NCI-H345 (cell line): ENCODE data around the gene EEFSEC.

Experiments used
- DNase-seq: peaks from one replicate; lab custom pipeline; 2025; lab: John Stamatoyannopoulos, UW

Gene EEFSEC

GRCh38 chr3:128425846-128426127, 272.5 kb downstream of the EEFSEC start:
- no peak for DNase-seq

GRCh38 chr3:128426128-128426921, 273.0 kb downstream of the EEFSEC start:
- peak; percentile 12 for DNase-seq

GRCh38 chr3:128427175-128427857, 274.0 kb downstream of the EEFSEC start:
- DNase-seq = no peak

GRCh38 chr3:128427872-128428822, 274.9 kb downstream of the EEFSEC start:
- no peak for DNase-seq

DNA sequence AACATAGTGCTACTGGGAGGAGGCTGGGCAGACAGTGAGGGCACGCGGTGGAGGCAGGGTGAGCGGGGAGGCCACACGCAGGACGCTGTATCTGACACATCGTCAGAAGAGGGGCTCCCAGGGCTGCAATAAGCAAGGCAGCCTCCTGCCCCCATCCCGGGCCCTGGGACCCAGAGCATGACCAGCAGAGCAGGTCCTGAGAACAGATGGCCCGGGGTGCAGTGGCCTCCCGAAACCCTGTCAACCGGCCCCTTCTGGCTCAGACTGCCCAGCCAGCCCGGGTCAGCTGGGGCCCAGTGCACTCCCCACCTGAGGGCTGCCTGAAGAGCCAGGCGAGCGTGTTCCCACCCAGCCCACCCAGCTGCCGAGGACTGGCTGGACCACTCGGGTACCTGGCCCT, 276.0 kb downstream of the EEFSEC start:
- no peak for DNase-seq

DNA sequence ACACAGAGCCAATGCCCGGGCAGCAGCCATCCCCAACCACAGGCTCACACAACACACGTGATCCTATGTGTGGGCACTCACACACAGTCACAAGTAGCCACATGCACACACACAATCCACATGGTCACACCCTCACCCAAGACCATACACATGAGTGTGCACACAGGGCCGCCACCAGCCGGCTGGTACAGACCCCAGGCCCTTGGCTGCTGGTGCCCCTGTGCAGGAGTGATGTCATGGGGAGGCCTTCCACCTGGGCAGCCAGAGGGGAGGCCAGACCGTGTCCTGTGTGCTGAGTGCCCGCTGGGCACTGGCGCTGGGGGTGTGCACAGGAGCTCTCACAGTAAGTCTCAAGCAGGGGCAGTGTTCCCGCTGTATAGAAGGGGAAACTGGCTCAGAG, 276.5 kb downstream of the EEFSEC start:
- no peak for DNase-seq

GRCh38 chr3:128430301-128430700, 277.0 kb downstream of the EEFSEC start:
- no peak for DNase-seq

DNA sequence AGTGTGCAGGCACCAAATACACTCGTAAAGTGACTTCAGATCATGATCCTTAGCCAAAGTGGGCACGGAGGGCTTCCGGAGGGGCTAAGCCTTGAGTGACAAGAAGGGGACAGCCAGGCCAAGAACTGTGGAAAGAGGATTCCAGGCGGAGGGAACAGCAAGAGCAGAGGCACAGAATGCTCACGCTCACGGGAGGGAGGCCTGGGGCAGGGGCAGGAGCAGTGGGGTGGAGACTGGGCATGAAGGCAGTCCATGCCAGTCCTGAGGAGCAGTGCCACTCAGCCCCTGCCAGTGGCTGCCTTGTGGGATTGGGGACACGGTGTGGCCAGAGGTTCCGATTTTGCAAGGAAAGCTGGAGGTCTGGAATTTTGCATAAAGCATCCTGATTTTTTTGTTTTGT, 277.4 kb downstream of the EEFSEC start:
- no peak for DNase-seq

GRCh38 chr3:128431803-128432300, 278.6 kb downstream of the EEFSEC start:
- DNase-seq = no peak

GRCh38 chr3:128432301-128432970, 279.2 kb downstream of the EEFSEC start:
- DNase-seq = no peak

- DNase-seq = no peak
Observed at GRCh38 chr3:128432971-128433836, 279.9 kb downstream of the EEFSEC start.

- DNase-seq = no peak
Observed at GRCh38 chr3:128433837-128434165, 280.5 kb downstream of the EEFSEC start.

- DNase-seq = no peak
Observed at GRCh38 chr3:128434524-128434923, 281.2 kb downstream of the EEFSEC start.

DNA sequence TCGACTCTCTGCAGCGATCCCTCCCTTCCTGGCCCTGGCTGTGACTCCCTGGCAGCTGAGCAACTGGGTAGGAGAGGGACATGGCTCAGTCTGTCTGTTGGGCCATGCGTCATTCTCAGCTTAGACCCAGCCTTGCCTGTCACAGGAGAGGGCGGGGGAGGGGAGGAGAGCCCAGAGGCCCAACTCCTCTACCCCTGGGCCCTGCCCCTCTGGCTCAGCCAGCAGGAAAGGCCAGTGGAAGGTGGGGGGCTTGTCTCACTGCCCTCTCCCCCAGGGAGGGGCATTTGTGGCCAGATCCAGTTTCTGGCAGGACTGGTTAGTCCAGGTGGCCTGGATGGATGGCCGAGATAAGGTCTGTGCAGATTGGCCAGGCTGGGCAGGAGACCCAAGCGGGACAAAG, 281.8 kb downstream of the EEFSEC start:
- no peak for DNase-seq

- no peak for DNase-seq
Observed at GRCh38 chr3:128435561-128435960, 282.3 kb downstream of the EEFSEC start.

- no peak for DNase-seq
Observed at GRCh38 chr3:128436214-128436613, 282.9 kb downstream of the EEFSEC start.

DNA sequence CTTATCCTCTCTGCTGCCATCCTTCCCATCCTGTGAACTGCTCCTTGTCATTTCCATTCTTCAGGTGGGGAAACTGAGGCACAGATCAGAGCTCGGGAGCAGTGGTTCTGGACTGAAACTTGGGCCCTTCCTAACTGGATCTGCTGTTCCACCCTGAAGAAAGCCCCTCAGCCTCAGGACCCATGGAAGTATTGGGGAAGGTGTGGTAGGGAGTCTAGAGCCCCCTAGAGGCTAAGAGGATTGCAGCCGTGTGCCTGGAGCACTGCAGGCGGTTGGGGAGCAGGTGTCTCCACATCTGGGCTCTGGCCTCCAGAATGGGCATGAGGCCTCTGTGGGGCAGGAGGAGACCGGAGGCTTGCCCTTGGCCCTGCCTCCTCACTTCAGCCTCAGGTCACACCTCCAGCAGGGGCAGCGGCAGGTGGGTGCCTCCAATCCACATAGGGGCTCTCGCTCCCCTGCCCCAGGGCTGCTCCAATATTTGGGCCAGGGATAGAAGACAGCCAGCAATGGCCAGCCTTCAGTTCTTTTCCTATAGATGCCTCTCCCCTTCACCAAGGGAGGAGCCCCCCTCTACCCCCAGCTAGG, 285.3 kb downstream of the EEFSEC start:
- DNase-seq = no peak

GRCh38 chr3:128439226-128439625, 285.9 kb downstream of the EEFSEC start:
- DNase-seq = no peak

DNA sequence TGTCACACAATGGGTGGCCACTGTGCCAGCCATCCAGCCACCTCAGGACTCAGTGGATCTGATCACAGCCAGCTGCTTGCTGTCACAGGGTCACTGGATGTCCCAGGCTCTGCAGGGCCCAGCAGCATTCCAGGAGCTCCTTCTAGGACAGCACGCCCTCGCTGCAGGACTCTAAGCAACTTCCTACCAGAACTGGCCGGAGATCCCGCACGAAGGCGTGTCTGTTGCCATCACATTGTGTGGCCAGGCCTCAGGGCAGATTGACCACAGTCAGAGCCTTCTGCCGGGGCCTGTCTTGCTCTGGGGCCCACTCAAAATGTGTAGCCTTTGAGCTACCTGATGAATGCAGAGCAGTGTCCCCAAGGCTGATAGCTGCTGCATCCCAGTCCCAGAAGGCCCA, 288.8 kb downstream of the EEFSEC start:
- DNase-seq = no peak

GRCh38 chr3:128442949-128443348, 289.7 kb downstream of the EEFSEC start:
- DNase-seq = no peak

DNA sequence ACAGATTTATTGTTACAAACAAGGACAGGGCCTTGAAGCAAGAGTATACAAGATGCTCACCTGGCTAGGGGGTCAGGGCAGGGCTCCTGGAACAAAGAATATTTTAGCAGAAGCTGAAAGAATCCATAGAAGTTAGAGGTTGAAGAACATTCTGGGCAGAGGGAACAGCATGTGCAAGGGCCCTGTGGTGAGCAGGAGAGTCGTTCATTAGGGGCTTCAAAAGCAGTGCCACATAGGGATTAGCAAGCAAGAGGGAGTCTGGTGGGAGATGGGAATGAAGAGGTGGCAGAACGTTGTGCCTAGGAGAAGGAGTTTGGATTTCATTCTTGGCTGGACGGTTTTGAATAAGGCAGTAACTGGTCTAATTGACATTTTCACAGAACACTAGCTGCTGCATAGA, 290.5 kb downstream of the EEFSEC start:
- DNase-seq = no peak
